GM12892 (cell line): ENCODE measurements around the gene PRSS27.

Experiments used
- POLR2A ChIP-seq: IDR thresholded peaks from 2 replicates; pipeline ENCODE4 v1.6.1; 2011; ENCODE audit warnings: low read depth, low read length, control low read depth
- POLR2AphosphoS5 ChIP-seq: IDR thresholded peaks from 2 replicates; pipeline ENCODE4 v1.6.1; 2011; ENCODE audit warnings: low read depth, low read length, control low read depth

- TF ChIP-seq POLR2A = no peak
- no peak for TF ChIP-seq POLR2AphosphoS5
Measured at GRCh38 chr16:2734844-2735515, 15.0 kb upstream of the PRSS27 start.
